GM06990 (cell line): ENCODE results near the gene SPARC.

Experiments
- DNase-seq: peaks from one replicate; pipeline ENCODE4 v3.0.0-alpha.2; 2011; ENCODE audit not compliant: insufficient read length; ENCODE audit errors: extremely low read depth
- H3K27me3 ChIP-seq: replicated peaks from 2 replicates; pipeline ENCODE4 v1.6.0; 2011; ENCODE audit warnings: low read length; ENCODE audit not compliant: control insufficient read depth, insufficient read depth
- H3K36me3 ChIP-seq: 2 replicates; pipeline ENCODE4 v1.5.1; 2011; ENCODE audit warnings: low read length; ENCODE audit not compliant: control insufficient read depth, insufficient read depth
- H3K4me3 ChIP-seq: replicated peaks from 2 replicates; pipeline ENCODE4 v1.5.1; 2011; ENCODE audit warnings: low read depth, mild to moderate bottlenecking, control low read depth, low read length
- CTCF ChIP-seq: IDR thresholded peaks from 2 replicates; pipeline ENCODE4 v1.5.1; 2011; ENCODE audit warnings: low read length, control low read depth, mild to moderate bottlenecking, inconsistent platforms; ENCODE audit not compliant: insufficient read depth, poor library complexity, severe bottlenecking

SPARC gene

GRCh38 chr5:151679421-151680155, 7.1 kb downstream of the SPARC start:
- Histone ChIP-seq H3K4me3 (no peak overlapping the region), H3K36me3 (peaks cover under 1% of the 10 kb centered on the region), H3K27me3 (no peaks in the 10 kb centered on the region)
- no peak for TF ChIP-seq CTCF
- DNase-seq, result no peak

- DNase-seq, result no peak
- Histone ChIP-seq H3K36me3 (peaks cover 6% of the 10 kb centered on the region), H3K4me3 (no peak overlapping the region), H3K27me3 (no peaks in the 10 kb centered on the region)
- TF ChIP-seq CTCF, result no peak
These were observed 8.0 kb downstream of the SPARC start for GRCh38 chr5:151678713-151679112.

- Histone ChIP-seq H3K36me3 (peaks cover 12% of the 10 kb centered on the region), H3K4me3 (no peak overlapping the region), H3K27me3 (no peaks in the 10 kb centered on the region)
- DNase-seq, result no peak
- no peak for TF ChIP-seq CTCF
These were observed 8.8 kb downstream of the SPARC start for GRCh38 chr5:151677776-151678545.

GRCh38 chr5:151676719-151677118, 10.0 kb downstream of the SPARC start:
- no peak for TF ChIP-seq CTCF
- H3K4me3 ChIP-seq, result no peak overlapping the region
- H3K27me3 ChIP-seq, result no peaks in the 10 kb centered on the region
- H3K36me3 ChIP-seq, result peaks cover 17% of the 10 kb centered on the region
- no peak for DNase-seq

DNA sequence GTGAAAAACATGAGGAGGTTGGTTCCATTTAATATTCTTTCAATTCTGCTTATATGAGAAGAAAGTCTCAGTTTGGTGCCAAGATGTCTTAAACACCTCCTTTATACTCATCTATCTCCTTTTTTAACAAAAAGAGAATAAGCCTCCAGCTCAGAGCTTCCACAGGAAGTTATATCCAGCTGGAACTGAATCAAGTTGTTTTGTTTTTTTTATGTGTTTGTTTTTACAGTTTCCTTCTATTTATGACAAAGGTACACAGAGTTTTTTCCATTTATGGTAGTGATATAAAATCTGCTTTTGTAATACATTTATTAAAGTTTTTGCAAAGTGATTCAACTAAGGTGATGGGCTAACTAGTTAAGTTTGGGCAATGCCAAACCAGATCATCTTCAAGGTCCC, 10.4 kb downstream of the SPARC start:
- DNase-seq, result no peak
- TF ChIP-seq CTCF, result no peak
- H3K36me3 ChIP-seq, result peaks cover 19% of the 10 kb centered on the region
- no peak overlapping the region for H3K4me3 ChIP-seq
- H3K27me3 ChIP-seq, result no peaks in the 10 kb centered on the region
